NCI-H69 (cell line): ENCODE results near the gene UBC.

Source experiments
- DNase-seq: peaks from one replicate; lab custom pipeline; 2025; lab: John Stamatoyannopoulos, UW

UBC gene

GRCh38 chr12:124864326-124864752 is 50.1 kb downstream of the UBC start:
- DNase-seq = no peak

GRCh38 chr12:124863416-124864325 is 50.8 kb downstream of the UBC start, which contains the start of gene SCARB1:
Gene SCARB1 (minus strand): TSS chr12:124863864. CDS start chr12:124863720, 144 bp downstream.
- peak; percentile 93 for DNase-seq

DNA sequence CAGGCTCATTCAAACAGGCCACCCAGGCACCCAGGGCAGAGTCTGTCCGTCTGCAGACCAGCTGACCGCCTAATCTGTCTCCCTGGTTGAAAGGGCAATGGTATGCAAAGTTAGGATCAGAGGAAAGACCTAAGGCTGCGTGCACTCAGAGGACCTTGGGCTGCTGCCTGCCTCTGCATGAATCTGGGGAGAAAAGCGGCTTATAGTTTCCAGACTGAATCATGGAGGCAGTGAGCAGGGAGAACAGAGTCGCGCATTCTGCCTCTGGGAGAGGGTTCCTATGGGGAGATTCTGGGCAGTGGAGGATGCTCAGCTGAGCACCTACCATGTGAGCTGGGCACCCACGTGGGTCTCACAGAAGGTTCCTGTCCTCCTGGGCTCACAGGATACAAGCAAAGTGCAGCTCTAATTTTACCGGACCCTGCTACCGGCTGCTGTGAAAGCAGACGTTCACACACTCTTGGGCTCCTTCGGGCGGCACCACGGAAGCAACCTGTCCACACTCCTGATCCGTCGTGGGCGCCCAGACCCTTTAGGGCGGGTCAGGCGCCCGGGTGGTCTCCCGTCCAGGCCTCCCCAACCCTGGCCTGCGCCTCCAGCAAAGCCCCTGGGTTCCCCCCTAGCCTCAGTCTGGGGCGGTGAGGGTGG is 51.6 kb downstream of the UBC start:
- DNase-seq = peak; percentile 64

- no peak for DNase-seq
Measured at GRCh38 chr12:124861898-124862676, 52.4 kb downstream of the UBC start.
